C4-2B (cell line): ENCODE data around the gene MBOAT1.

Experiments used
- CTCF ChIP-seq: fragments of 450-650 bp; conservative IDR thresholded peaks from 2 replicates; pipeline ENCODE4 v1.5.1; 2017; ENCODE audit warnings: mild to moderate bottlenecking
- ZFX ChIP-seq: fragments of 450-650 bp; IDR thresholded peaks from 2 replicates; pipeline ENCODE4 v1.6.1; 2017

- TF ChIP-seq CTCF (no peak), ZFX (no peak)
Measured at GRCh38 chr6:20173833-20174792, 38.2 kb downstream of the MBOAT1 start.
